ENCODE data around the gene ATP5F1E.

GRCh38 chr20:59044796-59045195 lies 12.7 kb upstream of the ATP5F1E start:
- no peak for TF ChIP-seq CTCF (IDR thresholded peaks at IDR 0.05)
- no peak for TF ChIP-seq POLR2A (IDR thresholded peaks at IDR 0.05)
